ENCODE results near the gene BRD4.
A peak's percentile ranks its signal among the peaks of the same experiment; 100 is the strongest.

The BRD4 gene

GRCh38 chr19:15288146-15288963 lies 44.0 kb downstream of the BRD4 start:
- DNase-seq = peak; percentile 72

- no peak for DNase-seq
Measured at GRCh38 chr19:15287496-15287895, 44.8 kb downstream of the BRD4 start.

- no peak for DNase-seq
Measured at GRCh38 chr19:15286688-15287365, 45.5 kb downstream of the BRD4 start.

GRCh38 chr19:15285896-15286591 lies 46.3 kb downstream of the BRD4 start:
- no peak for DNase-seq

- DNase-seq = no peak
Measured at GRCh38 chr19:15284896-15285295, 47.4 kb downstream of the BRD4 start.

- no peak for DNase-seq
Measured at GRCh38 chr19:15284091-15284490, 48.2 kb downstream of the BRD4 start.

GRCh38 chr19:15283141-15283883 lies 49.0 kb downstream of the BRD4 start:
- no peak for DNase-seq

- DNase-seq = no peak
Measured at GRCh38 chr19:15282311-15282705, 50.0 kb downstream of the BRD4 start.

GRCh38 chr19:15280915-15281683 lies 51.2 kb downstream of the BRD4 start:
- peak; percentile 89 for DNase-seq

- DNase-seq = no peak
Measured at GRCh38 chr19:15280048-15280725, 52.2 kb downstream of the BRD4 start.

- no peak for DNase-seq
Measured at GRCh38 chr19:15279326-15279904, 52.9 kb downstream of the BRD4 start.

- no peak for DNase-seq
Measured at GRCh38 chr19:15276620-15277215, 55.6 kb downstream of the BRD4 start.

- no peak for DNase-seq
Measured at GRCh38 chr19:15274477-15274876, 57.9 kb downstream of the BRD4 start.

GRCh38 chr19:15269806-15270205 lies 62.5 kb downstream of the BRD4 start:
- DNase-seq = no peak

GRCh38 chr19:15268928-15269253 lies 63.4 kb downstream of the BRD4 start:
- no peak for DNase-seq

GRCh38 chr19:15268192-15268927 lies 64.0 kb downstream of the BRD4 start:
- no peak for DNase-seq

- DNase-seq = no peak
Measured at GRCh38 chr19:15266683-15267082, 65.7 kb downstream of the BRD4 start.

GRCh38 chr19:15265850-15266248 lies 66.5 kb downstream of the BRD4 start:
- DNase-seq = peak; percentile 35

- DNase-seq = no peak
Measured at GRCh38 chr19:15265214-15265849, 67.0 kb downstream of the BRD4 start.

GRCh38 chr19:15264933-15265206 lies 67.5 kb downstream of the BRD4 start:
- DNase-seq = no peak
